ENCODE results near the gene PLD2.

GRCh38 chr17:4856937-4857314 is 50.0 kb downstream of the PLD2 start:
- no peak for TF ChIP-seq BHLHE40 (IDR thresholded peaks at IDR 0.05; ENCODE audit: borderline replicate concordance)
- TF ChIP-seq SP1 (IDR thresholded peaks at IDR 0.05), result no peak
- no peak for TF ChIP-seq FOXA1 (IDR thresholded peaks at IDR 0.05)
- TF ChIP-seq TARDBP (IDR thresholded peaks at IDR 0.05), result no peak
- TF ChIP-seq, protein P1, sequence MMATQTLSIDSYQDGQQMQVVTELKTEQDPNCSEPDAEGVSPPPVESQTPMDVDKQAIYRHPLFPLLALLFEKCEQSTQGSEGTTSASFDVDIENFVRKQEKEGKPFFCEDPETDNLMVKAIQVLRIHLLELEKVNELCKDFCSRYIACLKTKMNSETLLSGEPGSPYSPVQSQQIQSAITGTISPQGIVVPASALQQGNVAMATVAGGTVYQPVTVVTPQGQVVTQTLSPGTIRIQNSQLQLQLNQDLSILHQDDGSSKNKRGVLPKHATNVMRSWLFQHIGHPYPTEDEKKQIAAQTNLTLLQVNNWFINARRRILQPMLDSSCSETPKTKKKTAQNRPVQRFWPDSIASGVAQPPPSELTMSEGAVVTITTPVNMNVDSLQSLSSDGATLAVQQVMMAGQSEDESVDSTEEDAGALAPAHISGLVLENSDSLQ (IDR thresholded peaks at IDR 0.05), result no peak
- TF ChIP-seq FOXK2 (IDR thresholded peaks at IDR 0.05), result no peak
- TF ChIP-seq ARNT (IDR thresholded peaks at IDR 0.05), result no peak
- TF ChIP-seq NFRKB (IDR thresholded peaks at IDR 0.05), result no peak
- TF ChIP-seq FOXM1 (IDR thresholded peaks at IDR 0.05; ENCODE audit: borderline replicate concordance), result no peak
- TF ChIP-seq ZNF384 (IDR thresholded peaks at IDR 0.05), result no peak
- TF ChIP-seq L3MBTL2 (conservative IDR thresholded peaks at IDR 0.05), result no peak
- TF ChIP-seq LEF1 (IDR thresholded peaks at IDR 0.05; ENCODE audit: borderline replicate concordance), result no peak
- no peak for TF ChIP-seq SUZ12 (IDR thresholded peaks at IDR 0.05)

Measured in HEK293T (cell line).